K562 (cell line): ENCODE results near the gene PRPH2. TPM values are rescaled to one million over a fixed set of nuclear protein-coding genes. Genes with fewer than 3 reads are reported as not detected.

Source experiments
- ATAC-seq: fragments of 200-7000 bp; cut with Tn5 transposase; 3 replicates; pipeline ENCODE4 v1.9.1; 2020; ENCODE audit warnings: moderate library complexity
- BruUV-seq: library from RNA; stranded (reverse); fragments of 400-500 nt; replicated peaks from 2 replicates; lab custom pipeline; 2021; lab: Mats Ljungman, UMichigan
- CTCF ChIA-PET: fragments of 300-600 bp; formaldehyde crosslinking; extraction: SDS; loops from one replicate; lab custom pipeline; 2021; ENCODE audit warnings: low intra/inter-chr PET ratio; lab: Yijun Ruan, JAX
- POLR2A ChIA-PET: fragments of 300-600, 350-650 bp; sonication (Branson Sonifier 250); formaldehyde crosslinking; extraction: SDS; loops from one replicate; lab custom pipeline; 2021; ENCODE audit warnings: antibody characterized with exemption, inconsistent platforms; lab: Yijun Ruan, JAX
- DNase-seq, 4 experiments: peaks; one replicate each; pipeline versions ENCODE4 v3.0.0 to v3.0.0-alpha.2; 2011 to 2018; ENCODE audit warnings: low spot score in 3 of 4, mixed read lengths in 3 of 4; ENCODE audit errors: extremely low read depth in 1 of 4
- FAIRE-seq: peaks from 2 replicates; lab custom pipeline; 2011; peaks lifted over from hg19 to GRCh38; lab: Jason Lieb, UNC
- H2AFZ ChIP-seq: 2 replicates; pipeline ENCODE4 v1.6.0; 2011; ENCODE audit warnings: low read depth, low read length, control low read depth, inconsistent platforms
- H3K27ac ChIP-seq: fragments of 200-600 bp; 3 replicates; pipeline ENCODE4 v1.8.0; 2011; ENCODE audit warnings: low read depth, mild to moderate bottlenecking, control low read depth, inconsistent platforms, low read length, moderate library complexity, mixed read lengths; ENCODE audit errors: extremely low read depth
- H3K27me3 ChIP-seq, 2 experiments: fragments of 300-600 bp in 1 of 2; 2 replicates in 1 of 2; 3 replicates in 1 of 2; pipeline versions ENCODE4 v1.6.0 to v1.8.0; 2011; ENCODE audit warnings: inconsistent platforms in 2 of 2, low read length in 2 of 2, mild to moderate bottlenecking in 1 of 2, mixed read lengths in 1 of 2, moderate library complexity in 1 of 2; ENCODE audit not compliant: control insufficient read depth in 2 of 2, insufficient read depth in 2 of 2
- H3K36me3 ChIP-seq: fragments of 300-600 bp; 3 replicates; pipeline ENCODE4 v1.8.0; 2011; ENCODE audit warnings: mild to moderate bottlenecking, low read length, inconsistent platforms; ENCODE audit not compliant: control insufficient read depth, insufficient read depth
- H3K4me1 ChIP-seq, 2 experiments: fragments of 200-600 bp in 1 of 2; replicated peaks in 1 of 2; 2 replicates in 1 of 2; 3 replicates in 1 of 2; pipeline versions ENCODE4 v1.5.1 to v1.8.0; 2011; ENCODE audit warnings: inconsistent platforms in 2 of 2, low read length in 2 of 2, mild to moderate bottlenecking in 1 of 2, mixed read lengths in 1 of 2, moderate library complexity in 1 of 2; ENCODE audit not compliant: control insufficient read depth in 2 of 2, insufficient read depth in 2 of 2
- H3K4me2 ChIP-seq: 2 replicates; pipeline ENCODE4 v1.6.1; 2011; ENCODE audit warnings: low read length, control low read depth, inconsistent platforms, mixed read lengths; ENCODE audit not compliant: insufficient read depth
- H3K4me3 ChIP-seq: fragments of 200-600 bp; sonication (generic), shearing (Covaris generic); 2 replicates; pipeline ENCODE4 v1.5.1; 2016; ENCODE audit warnings: control low read depth, inconsistent platforms
- H3K79me2 ChIP-seq: fragments of 200-600 bp; 3 replicates; pipeline ENCODE4 v1.8.0; 2011; ENCODE audit warnings: low read length, inconsistent platforms; ENCODE audit not compliant: control insufficient read depth, insufficient read depth
- H3K9ac ChIP-seq, 2 experiments: 2 replicates each; pipeline versions ENCODE4 v1.6.0 to v1.6.1; 2011; ENCODE audit warnings: low read depth in 2 of 2, low read length in 2 of 2, control low read depth in 1 of 2, inconsistent platforms in 1 of 2, mild to moderate bottlenecking in 1 of 2, mixed read lengths in 1 of 2; ENCODE audit not compliant: insufficient read depth in 1 of 2
- H3K9me1 ChIP-seq: one replicate; pipeline ENCODE4 v1.6.0; 2011; ENCODE audit warnings: inconsistent platforms, mild to moderate bottlenecking, low read length, moderate library complexity; ENCODE audit not compliant: control insufficient read depth, insufficient read depth
- H3K9me3 ChIP-seq: replicated peaks from 2 replicates; pipeline ENCODE4 v1.5.1; 2011; ENCODE audit warnings: low read depth, low read length, inconsistent platforms; ENCODE audit not compliant: control insufficient read depth, insufficient read depth
- H4K20me1 ChIP-seq: replicated peaks from 2 replicates; pipeline ENCODE4 v1.6.1; 2011; ENCODE audit warnings: low read length, inconsistent platforms, mixed read lengths; ENCODE audit not compliant: control insufficient read depth, insufficient read depth
- CBX1 ChIP-seq: sonication (generic); IDR thresholded peaks from 2 replicates; pipeline ENCODE4 v1.6.1; 2016; ENCODE audit warnings: antibody characterized with exemption, low read depth, mild to moderate bottlenecking
- CSDE1 ChIP-seq, 2 experiments: fragments of 450-650 bp; IDR thresholded peaks; 2 replicates each; pipeline ENCODE4 v1.6.1; 2016; ENCODE audit warnings: mild to moderate bottlenecking in 1 of 2
- EHMT2 ChIP-seq: fragments of 450-650 bp; IDR thresholded peaks from 2 replicates; pipeline ENCODE4 v1.6.1; 2018; ENCODE audit warnings: antibody characterized with exemption
- ETS1 ChIP-seq: conservative IDR thresholded peaks from 2 replicates; pipeline ENCODE4 v1.6.1; 2011; ENCODE audit warnings: low read depth, mild to moderate bottlenecking, low read length; ENCODE audit not compliant: control insufficient read depth
- GATAD2B ChIP-seq: fragments of 450-650 bp; IDR thresholded peaks from 2 replicates; pipeline ENCODE4 v1.6.1; 2017; ENCODE audit warnings: mild to moderate bottlenecking, borderline replicate concordance
- KDM5B ChIP-seq: fragments of 200-600 bp; sonication (generic); IDR thresholded peaks from 2 replicates; pipeline ENCODE4 v1.6.1; 2012; ENCODE audit warnings: low read depth, mild to moderate bottlenecking, moderate library complexity, low read length, control low read depth, inconsistent platforms; ENCODE audit not compliant: insufficient replicate concordance
- MAX ChIP-seq: sonication (generic); formaldehyde crosslinking; IDR thresholded peaks from 2 replicates; pipeline ENCODE4 v1.9.0; 2022; ENCODE audit warnings: mild to moderate bottlenecking, missing genetic modification reagents
- MTA1 ChIP-seq: fragments of 450-650 bp; IDR thresholded peaks from 2 replicates; pipeline ENCODE4 v1.6.1; 2017; ENCODE audit warnings: borderline replicate concordance
- MTA3 ChIP-seq: fragments of 450-650 bp; formaldehyde crosslinking; IDR thresholded peaks from 2 replicates; pipeline ENCODE4 v1.6.1; 2017; ENCODE audit warnings: mild to moderate bottlenecking, borderline replicate concordance
- POLR2AphosphoS2 ChIP-seq: IDR thresholded peaks from 2 replicates; pipeline ENCODE4 v1.6.1; 2012; ENCODE audit warnings: low read length, improper control_type of control experiment
- RAD51 ChIP-seq: fragments of 450-650 bp; IDR thresholded peaks from 2 replicates; pipeline ENCODE4 v1.7.1; 2016; ENCODE audit warnings: low read depth, mild to moderate bottlenecking, borderline replicate concordance
- XRCC4 ChIP-seq: IDR thresholded peaks from one replicate; pipeline ENCODE4 v1.6.1; 2011; ENCODE audit not compliant: insufficient read depth, insufficient read length; ENCODE audit errors: extremely low read depth
- ZKSCAN1 ChIP-seq: fragments of 150-350 bp; IDR thresholded peaks from 2 replicates; pipeline ENCODE4 v1.6.1; 2016; ENCODE audit warnings: low read depth, low read length
- WGBS: fragments of 100-300 bp; shearing (Covaris generic); methylation state at CpG from one replicate; pipeline ENCODE4 v1.1.6; 2016; ENCODE audit warnings: low coverage, mixed read lengths; ENCODE audit not compliant: insufficient coverage; ENCODE audit errors: missing lambda C conversion rate; 5-methylcytosine and 5-hydroxymethylcytosine counted together
- in situ Hi-C: fragments of 300-500 bp; cut with MboI; formaldehyde crosslinking; loops from 4 replicates; pipeline ENCODE4 v1.15.0; 2018; ENCODE audit warnings: inconsistent platforms, mixed read lengths
- intact Hi-C: fragments of 100-400 bp; cut with micrococcal nuclease; formaldehyde crosslinking; loops from 2 replicates; pipeline ENCODE4 v1.14.2; 2022
- polyA plus RNA-seq, 8 experiments: library from polyadenylated mRNA; depleted of rRNA in 4 of 8; stranded (reverse) in 5 of 8; unstranded in 3 of 8; fragments of >200 nt; fragmentation: Nextera tagmentation in 2 of 8; fragmentation: Illumina TruSeq in 1 of 8; extraction: Ambion mirVana in 2 of 8; extraction: Trizol in 1 of 8; gene quantifications; 2 replicates each; pipeline versions ENCODE4 v1.2.1 to v1.2.3, GENCODE V29; 2011 to 2014; ENCODE audit warnings: inconsistent platforms in 1 of 8, missing spikeins in 1 of 8
- total RNA-seq, 7 experiments: library from RNA; depleted of rRNA in 6 of 7; stranded (reverse); fragments of >200 nt in 6 of 7; fragmentation: Illumina TruSeq in 2 of 7; extraction: Trizol in 2 of 7; gene quantifications; 2 replicates each; pipeline versions ENCODE4 v1.2.1 to v1.2.3, GENCODE V29; 2011 to 2021; ENCODE audit warnings: low replicate concordance in 1 of 7

Gene PRPH2
- total and polyA plus RNA-seq, 9 of the 15 experiments (the other 6 are each of a cell fraction or from before 2014, with no cell fraction given) = 0.03 to 0.11 (median 0.03) TPM; not detected in 5

- TF ChIP-seq MAX (CRISPR knock-in tag) (no peak), EHMT2 (no peak), CBX1 (no peak), ETS1 (no peak), MTA3 (no peak), POLR2AphosphoS2 (no peak)
These were observed 14.3 kb downstream of the PRPH2 start (continued) for GRCh38 chr6:42708096-42708495.

GRCh38 chr6:42707595-42707994 lies 14.8 kb downstream of the PRPH2 start:
- no peak for FAIRE-seq
- intact Hi-C loops = no loop called here
- TF ChIP-seq ZKSCAN1 (no peak), KDM5B (no peak), XRCC4 (no peak), GATAD2B (no peak), RAD51 (no peak), CSDE1 (IDR thresholded peaks at IDR 0.05) (no peak), MTA1 (no peak)
- TF ChIP-seq, all 486 proteins: peak for 0

More at GRCh38 chr6:42707595-42707994, 14.8 kb downstream of the PRPH2 start:
- H3K4me1 ChIP-seq = peaks cover 7 to 13% of the 10 kb centered on the region in 2 experiments; a peak in 4 of 5 replicates
- in situ Hi-C loops = no loop called here
- ChIA-PET CTCF (no interaction called here), POLR2A (interaction anchor here (1.2 to 1.5 kb wide), 2 partner anchors 10 to 11 kb away, joined by 4 to 5 read pairs; no protein-coding TSS in a partner anchor)
- H3K9ac ChIP-seq = no peak overlapping the region
- H3K4me3 ChIP-seq = no peak overlapping the region
- no peaks in the 10 kb centered on the region for H3K9me1 ChIP-seq
- 0 out of 2 replicates have a peak overlapping the region, but pooled peaks have one; percentile 11 for H2AFZ ChIP-seq
- no peaks in the 10 kb centered on the region for H3K79me2 ChIP-seq
- no peak for DNase-seq
- H3K4me2 ChIP-seq = no peak overlapping the region
- H3K36me3 ChIP-seq = no peaks in the 10 kb centered on the region
- BruUV-seq = no TSS peak
- H3K27ac ChIP-seq = no peak overlapping the region
- H3K9me3 ChIP-seq = peaks cover 8% of the 10 kb centered on the region
- no peak for ATAC-seq
- H4K20me1 ChIP-seq = no peaks in the 10 kb centered on the region
- no peaks in the 10 kb centered on the region; a peak in 1 of 5 replicates for H3K27me3 ChIP-seq
- 34% methylated on average over 7 of the region's 7 CpGs for WGBS
